HepG2 (cell line): ENCODE results near the gene SECTM1. TPM values are rescaled to one million over a fixed set of nuclear protein-coding genes. Genes with fewer than 3 reads are reported as not detected.

Experiments
- ATAC-seq: fragments of 200-7000 bp; cut with Tn5 transposase; 3 replicates; pipeline ENCODE4 v1.9.1; 2020; ENCODE audit warnings: mild to moderate bottlenecking, moderate library complexity
- BruUV-seq: library from RNA; stranded (reverse); fragments of 400-500 nt; replicated peaks from 2 replicates; lab custom pipeline; 2021; lab: Mats Ljungman, UMichigan
- CTCF ChIA-PET: fragments of 300-600 bp; formaldehyde crosslinking; extraction: SDS; loops from one replicate; lab custom pipeline; 2021; ENCODE audit warnings: low total read pairs, inconsistent platforms, low intra/inter-chr PET ratio; lab: Yijun Ruan, JAX
- POLR2A ChIA-PET: fragments of 350-600 bp; sonication (Branson Sonifier 250); formaldehyde crosslinking; loops from one replicate; lab custom pipeline; 2020; ENCODE audit warnings: antibody characterized with exemption, inconsistent platforms; lab: Yijun Ruan, JAX
- DNase-seq: peaks from one replicate; pipeline ENCODE4 v3.0.0-alpha.2; 2015; ENCODE audit warnings: low spot score
- FAIRE-seq: peaks from 3 replicates; lab custom pipeline; 2011; peaks lifted over from hg19 to GRCh38; lab: Jason Lieb, UNC
- H2AFZ ChIP-seq: one replicate; pipeline ENCODE4 v1.6.1; 2011; ENCODE audit warnings: low read length, inconsistent platforms
- H3K27ac ChIP-seq: fragments of 300-600 bp; 3 replicates; pipeline ENCODE4 v1.8.0; 2011; ENCODE audit warnings: mixed run types, mild to moderate bottlenecking, mixed read lengths, low read length, inconsistent platforms; ENCODE audit not compliant: insufficient read depth; ENCODE audit errors: extremely low read length
- H3K27me3 ChIP-seq, 2 experiments: fragments of 200-600 bp in 1 of 2; 2 replicates in 1 of 2; 3 replicates in 1 of 2; pipeline versions ENCODE4 v1.6.0 to v1.8.0; 2011; ENCODE audit warnings: low read length in 2 of 2, mild to moderate bottlenecking in 2 of 2, moderate library complexity in 2 of 2, inconsistent platforms in 1 of 2; ENCODE audit not compliant: insufficient read depth in 2 of 2, control insufficient read depth in 1 of 2
- H3K36me3 ChIP-seq, 2 experiments: fragments of 200-600 bp in 1 of 2; replicated peaks in 1 of 2; 2 replicates in 1 of 2; 3 replicates in 1 of 2; pipeline versions ENCODE4 v1.5.1 to v1.8.0; 2011; ENCODE audit warnings: low read length in 2 of 2, inconsistent platforms in 1 of 2; ENCODE audit not compliant: insufficient read depth in 2 of 2, control insufficient read depth in 1 of 2
- H3K4me1 ChIP-seq: 2 replicates; pipeline ENCODE4 v1.5.1; 2012; ENCODE audit warnings: low read length, inconsistent platforms; ENCODE audit not compliant: insufficient read depth
- H3K4me2 ChIP-seq: 2 replicates; pipeline ENCODE4 v1.6.0; 2011; ENCODE audit warnings: low read depth, low read length, inconsistent platforms
- H3K4me3 ChIP-seq, 3 experiments: fragments of 200-600 bp in 1 of 3; sonication (generic), shearing (Covaris generic) in 1 of 3; replicated peaks in 1 of 3; 2 replicates each; pipeline ENCODE4 v1.5.1; 2011 to 2016; ENCODE audit warnings: low read length in 3 of 3, inconsistent platforms in 2 of 3, low read depth in 2 of 3, mild to moderate bottlenecking in 2 of 3, control low read depth in 1 of 3, mixed read lengths in 1 of 3; ENCODE audit not compliant: insufficient read depth in 1 of 3
- H3K79me2 ChIP-seq: one replicate; pipeline ENCODE4 v1.6.1; 2011; ENCODE audit warnings: low read length, inconsistent platforms; ENCODE audit not compliant: insufficient read depth
- H3K9ac ChIP-seq: 2 replicates; pipeline ENCODE4 v1.6.0; 2011; ENCODE audit warnings: mild to moderate bottlenecking, low read depth, low read length, inconsistent platforms; ENCODE audit not compliant: insufficient read depth
- H3K9me3 ChIP-seq: 2 replicates; pipeline ENCODE4 v1.5.1; 2012; ENCODE audit warnings: mild to moderate bottlenecking, low read length
- H4K20me1 ChIP-seq: 2 replicates; pipeline ENCODE4 v1.6.0; 2011; ENCODE audit warnings: inconsistent platforms, mild to moderate bottlenecking, low read length, moderate library complexity; ENCODE audit not compliant: insufficient read depth
- DRAP1 ChIP-seq: IDR thresholded peaks from 2 replicates; pipeline ENCODE4 v1.6.1; 2016; ENCODE audit warnings: missing genetic modification reagents, missing compliant biosample characterization
- GMEB1 ChIP-seq: sonication (generic); formaldehyde crosslinking; IDR thresholded peaks from 2 replicates; pipeline ENCODE4 v1.5.1; 2020; ENCODE audit warnings: missing genetic modification reagents, mild to moderate bottlenecking, borderline replicate concordance
- KLF15 ChIP-seq: sonication (generic); formaldehyde crosslinking; IDR thresholded peaks from 2 replicates; pipeline ENCODE4 v1.8.1; 2023; ENCODE audit warnings: borderline replicate concordance, mild to moderate bottlenecking, inconsistent platforms, missing genetic modification reagents, mixed read lengths
- KLF16 ChIP-seq, 2 experiments: sonication (generic) in 1 of 2; formaldehyde crosslinking in 1 of 2; IDR thresholded peaks; 2 replicates each; pipeline versions ENCODE4 v1.6.1 to v1.8.0; 2016 to 2023; ENCODE audit warnings: missing genetic modification reagents in 2 of 2, missing compliant biosample characterization in 1 of 2
- MXI1 ChIP-seq: IDR thresholded peaks from 3 replicates; pipeline ENCODE4 v1.6.1; 2012; ENCODE audit warnings: low read depth, low read length, inconsistent platforms, borderline replicate concordance
- PAWR ChIP-seq: sonication (generic); formaldehyde crosslinking; IDR thresholded peaks from 2 replicates; pipeline ENCODE4 v1.4.0; 2020; ENCODE audit warnings: missing genetic modification reagents, mild to moderate bottlenecking, borderline replicate concordance
- POLR2A ChIP-seq, 2 experiments: IDR thresholded peaks; 2 replicates each; pipeline ENCODE4 v1.6.1; 2011; ENCODE audit warnings: low read depth in 2 of 2, low read length in 2 of 2, mild to moderate bottlenecking in 1 of 2, moderate library complexity in 1 of 2; ENCODE audit not compliant: insufficient read depth in 1 of 2
- RBM39 ChIP-seq: fragments of 200-400 bp; formaldehyde crosslinking; IDR thresholded peaks from one replicate; pipeline ENCODE4 v1.6.1; 2018; ENCODE audit warnings: antibody characterized with exemption, mild to moderate bottlenecking, low read depth, low read length; ENCODE audit not compliant: poor library complexity, severe bottlenecking
- RFX1 ChIP-seq: fragments of 450-650 bp; IDR thresholded peaks from 2 replicates; pipeline ENCODE4 v1.6.1; 2017
- RFX3 ChIP-seq: IDR thresholded peaks from 2 replicates; pipeline ENCODE4 v1.6.1; 2016; ENCODE audit warnings: missing biosample characterization, missing genetic modification reagents
- RFXAP ChIP-seq: sonication (generic); formaldehyde crosslinking; IDR thresholded peaks from 2 replicates; pipeline ENCODE4 v1.4.0; 2020; ENCODE audit warnings: missing genetic modification reagents, borderline replicate concordance
- SAP130 ChIP-seq: IDR thresholded peaks from 2 replicates; pipeline ENCODE4 v1.6.1; 2016; ENCODE audit warnings: low read depth
- SIN3B ChIP-seq: fragments of 150-350 bp; IDR thresholded peaks from 2 replicates; pipeline ENCODE4 v1.6.1; 2014; ENCODE audit warnings: low read length
- TEAD3 ChIP-seq: optimal IDR thresholded peaks from 2 replicates; pipeline ENCODE3; 2016; ENCODE audit warnings: borderline replicate concordance
- ZBTB3 ChIP-seq: sonication (generic); formaldehyde crosslinking; IDR thresholded peaks from 2 replicates; pipeline ENCODE4 v1.4.0; 2020; ENCODE audit warnings: low read depth, mild to moderate bottlenecking, moderate library complexity, missing genetic modification reagents, borderline replicate concordance
- ZFY ChIP-seq: sonication (generic); formaldehyde crosslinking; IDR thresholded peaks from 2 replicates; pipeline ENCODE4 v1.4.0; 2020; ENCODE audit warnings: missing genetic modification reagents
- ZNF143 ChIP-seq: sonication (generic); formaldehyde crosslinking; IDR thresholded peaks from 2 replicates; pipeline ENCODE4 v1.4.0; 2020; ENCODE audit warnings: missing genetic modification reagents
- ZNF274 ChIP-seq: sonication (generic); formaldehyde crosslinking; IDR thresholded peaks from 2 replicates; pipeline ENCODE4 v1.5.1; 2020; ENCODE audit warnings: mild to moderate bottlenecking, missing genetic modification reagents
- WGBS: methylation state at CpG from one replicate; pipeline ENCODE4 v1.1.6; 2017; ENCODE audit warnings: low lambda C conversion rate; 5-methylcytosine and 5-hydroxymethylcytosine counted together
- in situ Hi-C: cut with HindIII; loops from 2 replicates; pipeline ENCODE4 v1.10.0; 2017; ENCODE audit warnings: low pct_unique_long_range_greater_than_20kb; ENCODE audit not compliant: extremely low pct_ligation_motif_present
- intact Hi-C: fragments of 100-400 bp; cut with micrococcal nuclease; formaldehyde crosslinking; loops from one replicate; pipeline ENCODE4 v1.10.0; 2022; ENCODE audit not compliant: unreplicated experiment
- polyA plus RNA-seq, 8 experiments: library from polyadenylated mRNA; depleted of rRNA in 3 of 8; stranded (reverse) in 7 of 8; unstranded in 1 of 8; fragments of >200 nt; fragmentation: Illumina TruSeq in 4 of 8; extraction: Trizol in 4 of 8; gene quantifications; 2 replicates each; pipeline versions ENCODE4 v1.2.1 to v1.2.3, GENCODE V29; 2011 to 2016; ENCODE audit warnings: low read depth in 4 of 8, missing spikeins in 1 of 8, mixed read lengths in 1 of 8; ENCODE audit not compliant: insufficient read depth in 1 of 8
- total RNA-seq, 5 experiments: library from RNA; depleted of rRNA; stranded (reverse); fragments of >200 nt; fragmentation: Illumina TruSeq; extraction: Trizol; gene quantifications; 2 replicates each; pipeline ENCODE4 v1.2.3, GENCODE V29; 2016; ENCODE audit warnings: low read depth in 1 of 5

Gene SECTM1
- total and polyA plus RNA-seq, 2 of the 13 experiments (the other 11 are each of a cell fraction or from before 2014, with no cell fraction given): 3.5 to 5.3 TPM

GRCh38 chr17:82343560-82343959, 10.0 kb upstream of the SECTM1 start:
- 96% methylated on average over 5 of the region's 5 CpGs for whole genome bisulfite sequencing
- no peak for DNase-seq
- POLR2A ChIA-PET: interaction anchor here (0.8 to 12.3 kb wide), 10 partner anchors 11 to 176 kb away, joined by 3 to 227 read pairs (median 10); partner anchors contain the start of genes CD7 and SECTM1
- Histone ChIP-seq H4K20me1 (no peaks in the 10 kb centered on the region), H3K9me3 (no peaks in the 10 kb centered on the region), H3K4me1 (peaks cover 77% of the 10 kb centered on the region), H3K4me3 (no peak overlapping the region), H2AFZ (no peak overlapping the region), H3K9ac (peak overlapping the region; percentile 6; the same call in 1 of the 2 replicates), H3K79me2 (peaks cover 19% of the 10 kb centered on the region), H3K4me2 (peak overlapping the region; percentile 48), H3K36me3 (no peaks in the 10 kb centered on the region), H3K27me3 (no peaks in the 10 kb centered on the region), H3K27ac (peak overlapping the region; percentile 48)
- intact Hi-C loops: no loop called here
- CTCF ChIA-PET: no interaction called here
- in situ Hi-C loops: no loop called here
- FAIRE-seq: no peak
- BruUV-seq: no TSS peak
- ATAC-seq: peak; percentile 10; the same call in 2 of the 3 replicates
- TF ChIP-seq DRAP1 (CRISPR knock-in tag) (peak; percentile 70), ZFY (peak; percentile 26; the same call in 1 of the 2 replicates), RBM39 (no peak), SAP130 (CRISPR knock-in tag) (0 out of 2 replicates have a peak, but pooled peaks have one; percentile 6), GMEB1 (CRISPR knock-in tag) (no peak), RFXAP (CRISPR knock-in tag) (no peak), PAWR (no peak), ZNF143 (CRISPR knock-in tag) (no peak), KLF15 (CRISPR knock-in tag) (no peak), TEAD3 (CRISPR knock-in tag) (no peak), ZNF274 (CRISPR knock-in tag) (no peak), POLR2A (IDR thresholded peaks at IDR 0.05; ENCODE audit: insufficient read depth in 1 of 2, low read depth in 2 of 2, low read length in 2 of 2) (peak; percentile 12 to 54; a peak in 2 of 4 replicates), ZBTB3 (CRISPR knock-in tag) (no peak), SIN3B (no peak), KLF16 (CRISPR knock-in tag; IDR thresholded peaks at IDR 0.05) (peak in 1 of 2 experiments; percentile 37; a peak in 1 of 4 replicates), RFX1 (peak; percentile 66; the same call in 1 of the 2 replicates), RFX3 (CRISPR knock-in tag) (peak; percentile 54; the same call in 1 of the 2 replicates), MXI1 (peak; percentile 51; the same call in 1 of the 3 replicates)
